HG03159 (cell line): Measurements from ENCODE around the gene HES2.
"Not testable (repeated sequence)": the region's sequence is repeated elsewhere in the genome, so short reads cannot be mapped to it uniquely, and the experiment has no call there.

Source experiments
- ATAC-seq: cut with Tn5 transposase; IDR thresholded peaks from one replicate; pipeline ENCODE4 v1.9.1; 2021; ENCODE audit warnings: mild to moderate bottlenecking, moderate library complexity; ENCODE audit not compliant: unreplicated experiment

HES2 gene

GRCh38 chr1:6392809-6393399, 26.8 kb downstream of the HES2 start:
- ATAC-seq, result peak; percentile 1

GRCh38 chr1:6391951-6392808, 27.5 kb downstream of the HES2 start:
- no peak for ATAC-seq

DNA sequence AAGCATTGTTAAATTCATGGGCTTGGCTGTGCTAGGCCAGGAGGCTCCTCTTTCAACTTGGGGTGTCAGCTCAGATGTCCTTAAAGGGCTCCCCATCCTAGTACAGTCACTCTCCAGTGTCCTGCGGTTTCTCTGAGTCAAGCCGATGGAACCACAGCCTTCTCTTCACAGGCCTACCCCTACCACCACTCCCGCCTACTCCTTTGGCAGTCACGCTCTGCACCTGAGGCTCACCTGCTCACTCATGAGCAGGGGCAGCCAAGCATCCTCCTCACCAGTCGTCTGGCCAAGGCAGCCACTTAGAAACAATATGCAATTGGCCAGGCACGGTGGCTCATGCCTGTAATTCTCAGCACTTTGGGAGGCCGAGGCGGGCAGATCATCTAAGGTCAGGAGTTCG, 29.7 kb downstream of the HES2 start:
- ATAC-seq, result no peak

- no peak for ATAC-seq
Observed at GRCh38 chr1:6386371-6386949, 33.3 kb downstream of the HES2 start.

- no peak for ATAC-seq
Observed at GRCh38 chr1:6385488-6386191, 34.1 kb downstream of the HES2 start.

DNA sequence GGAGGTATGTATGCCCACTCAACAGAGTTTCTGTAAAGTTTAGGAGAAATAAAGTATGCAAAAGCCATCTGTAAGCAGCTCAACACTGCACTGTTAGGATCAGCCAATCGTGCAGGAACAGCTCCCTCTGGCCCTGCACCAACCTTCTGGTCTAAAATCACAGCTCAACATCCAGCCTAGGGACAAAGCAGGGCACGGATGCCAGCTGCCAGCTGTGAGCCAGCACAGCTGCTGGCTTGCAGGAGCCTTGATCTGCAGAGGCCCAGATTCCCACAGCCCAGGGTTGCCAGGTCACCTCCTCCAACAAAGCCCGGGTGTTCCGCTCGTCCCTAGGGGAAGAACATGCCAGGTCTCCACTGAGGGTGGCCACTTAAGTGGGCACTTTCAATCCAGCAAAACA, 34.8 kb downstream of the HES2 start:
- no peak for ATAC-seq

GRCh38 chr1:6384135-6384534, 35.6 kb downstream of the HES2 start:
- ATAC-seq, result no peak

DNA sequence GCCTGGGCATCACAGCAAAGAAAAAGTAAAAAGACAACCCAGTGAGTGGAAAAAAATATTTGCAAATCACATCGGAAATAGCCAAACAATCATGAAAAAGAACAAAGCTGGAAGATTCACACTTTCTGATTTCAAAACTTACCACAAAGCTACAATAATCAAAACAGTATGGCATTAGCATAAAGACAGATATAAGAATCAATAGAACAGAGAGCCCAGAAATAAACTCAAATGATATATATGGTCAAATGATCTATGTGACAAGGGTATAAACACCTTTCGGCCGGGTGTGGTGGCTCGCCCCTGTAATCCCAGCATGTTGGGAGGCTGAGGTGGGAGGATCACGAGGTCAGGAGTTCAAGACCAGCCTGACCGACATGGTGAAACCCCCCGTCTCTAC, 39.7 kb downstream of the HES2 start:
- no peak for ATAC-seq

- ATAC-seq, result no peak
Observed at GRCh38 chr1:6378096-6378746, 41.5 kb downstream of the HES2 start.

DNA sequence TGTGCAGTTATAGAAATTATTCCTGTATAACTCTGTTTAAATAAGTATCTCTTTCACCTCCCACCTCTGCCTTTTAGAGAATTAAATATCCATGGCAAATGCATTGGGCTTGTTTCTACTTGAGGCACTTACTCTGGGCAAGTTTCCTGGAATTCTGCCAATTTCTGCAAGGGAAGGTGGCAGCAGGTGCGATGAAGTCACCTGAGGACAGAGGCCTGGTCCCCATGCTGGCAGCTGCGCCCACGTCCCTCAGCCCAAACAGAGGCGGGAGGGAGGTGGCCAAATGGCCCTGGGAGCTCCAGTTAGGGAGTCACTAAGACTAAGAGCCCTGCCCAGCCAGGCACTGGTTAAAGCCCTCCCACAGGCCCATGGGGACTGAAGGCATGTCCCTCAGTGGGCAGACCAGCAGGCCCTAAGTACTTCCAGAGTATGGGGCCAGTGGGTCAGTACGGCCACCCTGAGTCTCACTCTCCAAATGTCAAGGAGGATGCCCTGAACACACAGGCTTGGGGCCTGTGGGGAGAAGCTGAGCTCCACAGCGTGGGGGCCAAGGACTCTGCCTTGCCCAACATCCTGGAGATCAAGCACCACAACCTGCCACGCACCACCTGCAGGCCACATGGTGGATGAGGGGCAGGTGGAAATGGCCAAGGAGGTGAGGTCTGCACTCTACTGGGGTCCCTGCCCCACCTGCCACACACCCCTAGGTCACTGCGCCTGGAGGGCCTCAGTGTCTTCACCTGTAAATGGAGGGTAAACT, 45.6 kb downstream of the HES2 start:
- no peak for ATAC-seq

DNA sequence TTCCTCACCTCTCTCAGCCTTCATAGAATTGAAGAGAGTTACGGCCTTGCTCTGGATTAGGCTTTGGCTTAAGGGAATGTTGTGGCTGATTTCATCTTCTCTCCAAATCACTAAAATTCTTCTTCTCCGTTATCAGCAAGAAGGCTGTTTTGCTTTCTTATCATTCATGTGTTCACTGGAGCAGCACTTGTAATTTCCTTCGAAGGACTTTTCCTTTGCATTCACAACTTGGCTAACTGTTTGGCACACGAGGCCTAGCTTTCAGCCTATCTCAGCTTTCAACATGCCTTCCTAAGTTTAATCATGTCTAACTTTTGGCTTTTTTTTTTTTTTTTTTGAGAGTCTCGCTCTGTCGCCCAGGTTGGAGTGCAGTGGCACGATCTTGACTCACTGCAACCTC, 47.5 kb downstream of the HES2 start:
- ATAC-seq, result not testable (repeated sequence)

- no peak for ATAC-seq
Observed at GRCh38 chr1:6370006-6370405, 49.7 kb downstream of the HES2 start.

DNA sequence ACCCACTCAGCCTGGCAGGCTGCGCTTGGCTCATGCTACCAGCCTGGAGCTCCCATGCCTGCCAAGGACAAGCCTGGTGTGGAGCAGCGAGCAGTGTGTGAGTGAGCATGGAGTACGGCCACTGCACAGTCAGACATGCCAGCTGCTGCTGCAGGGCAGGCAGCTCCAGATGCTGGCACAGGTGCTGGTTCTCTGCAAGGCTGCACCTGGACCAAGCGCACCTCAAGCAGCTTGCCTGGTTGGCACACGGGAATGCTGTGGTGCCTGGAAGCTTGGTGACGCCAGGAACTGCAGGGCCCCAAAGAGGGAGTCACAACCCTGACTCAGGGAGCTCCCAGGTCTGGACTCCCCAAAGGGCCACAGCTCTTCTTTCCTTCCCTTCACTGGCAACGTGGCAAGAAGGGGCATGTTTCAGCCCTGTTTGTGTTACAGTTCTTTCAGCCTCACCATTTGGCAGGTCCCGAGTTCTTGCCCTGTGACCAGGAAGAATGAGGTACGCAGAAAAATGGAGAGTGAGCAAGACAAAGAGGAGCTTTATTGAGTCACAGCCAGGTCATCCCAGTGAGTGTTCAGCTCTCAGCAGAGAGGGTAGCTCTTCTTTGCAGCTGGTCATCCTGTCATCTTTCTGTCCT, 52.2 kb downstream of the HES2 start:
- ATAC-seq, result no peak

DNA sequence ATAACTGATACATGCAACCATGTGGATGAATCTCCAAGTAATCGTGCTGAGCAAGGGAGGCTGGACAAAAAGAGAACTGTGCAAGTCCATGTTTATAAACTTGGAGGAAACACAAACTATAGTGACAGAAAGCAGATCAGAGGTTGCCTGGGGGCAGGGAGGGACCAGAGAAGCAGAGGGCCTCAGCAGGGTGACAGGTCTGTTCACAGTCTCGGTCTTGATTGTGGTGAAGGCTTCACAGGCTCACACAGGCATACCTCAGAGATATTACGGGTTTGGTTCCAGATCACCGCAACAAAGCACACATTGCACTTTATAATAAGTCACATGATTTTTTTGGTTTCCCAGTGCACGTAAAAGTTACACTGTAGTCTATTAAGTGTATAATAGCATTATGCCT, 54.7 kb downstream of the HES2 start:
- ATAC-seq, result no peak

GRCh38 chr1:6363085-6363884, 56.4 kb downstream of the HES2 start:
- ATAC-seq, result not testable (repeated sequence)
